Dermis microvascular lymphatic vessel endothelial cell (primary cell): ENCODE measurements around the gene CDC20B. TPM values are rescaled to one million over a fixed set of nuclear protein-coding genes. Genes with fewer than 3 reads are reported as not detected.
A peak's percentile ranks its signal among the peaks of the same experiment; 100 is the strongest.
"Not testable (repeated sequence)": the region's sequence is repeated elsewhere in the genome, so short reads cannot be mapped to it uniquely, and the experiment has no call there.

ENCODE experiments used
- DNase-seq, 2 donors: peaks; one replicate each; pipeline versions ENCODE4 v3.0.0 to v3.0.0-alpha.2; 2010; ENCODE audit warnings: low read depth in 2 of 2
- total RNA-seq: library from RNA; depleted of rRNA; stranded (reverse); fragments of >200 nt; gene quantifications from 2 replicates; pipeline ENCODE4 v1.2.1, GENCODE V29; 2014

CDC20B gene
- total RNA-seq, 1 donor from 2014 or later = not detected

DNA sequence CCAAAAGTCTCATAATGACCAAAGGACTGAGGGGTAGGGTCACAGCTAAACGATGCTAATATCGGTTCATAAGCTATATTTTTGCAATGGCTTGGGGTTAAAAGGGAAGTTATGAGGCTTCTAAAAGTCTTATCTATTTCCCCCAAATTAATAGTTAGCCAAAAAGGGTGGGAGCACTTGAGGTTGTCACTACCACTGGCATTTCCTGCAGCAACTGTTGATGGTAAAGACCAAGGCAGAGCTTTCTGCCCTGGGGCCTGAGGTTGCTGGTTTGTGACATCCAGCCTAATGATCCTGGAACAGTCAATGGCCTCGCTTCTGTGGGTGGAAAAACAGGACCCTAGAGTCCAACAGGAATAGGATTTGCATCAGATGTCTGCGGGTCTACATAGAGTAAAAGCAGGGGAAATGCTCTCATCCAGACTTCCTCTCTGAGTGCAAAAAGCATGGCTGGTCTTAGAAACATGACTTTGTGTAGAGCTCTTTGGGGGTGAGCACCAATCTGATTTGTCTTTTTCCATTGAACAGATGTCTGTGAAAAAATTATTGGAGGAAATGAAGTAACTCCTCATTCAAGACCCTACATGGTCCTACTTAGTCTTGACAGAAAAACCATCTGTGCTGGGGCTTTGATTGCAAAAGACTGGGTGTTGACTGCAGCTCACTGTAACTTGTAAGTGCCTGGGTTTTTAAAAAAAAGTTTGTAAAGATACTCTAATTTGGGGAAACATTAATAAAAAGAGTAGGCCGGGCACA, 67.9 kb downstream of the CDC20B start:
- DNase-seq = no peak

DNA sequence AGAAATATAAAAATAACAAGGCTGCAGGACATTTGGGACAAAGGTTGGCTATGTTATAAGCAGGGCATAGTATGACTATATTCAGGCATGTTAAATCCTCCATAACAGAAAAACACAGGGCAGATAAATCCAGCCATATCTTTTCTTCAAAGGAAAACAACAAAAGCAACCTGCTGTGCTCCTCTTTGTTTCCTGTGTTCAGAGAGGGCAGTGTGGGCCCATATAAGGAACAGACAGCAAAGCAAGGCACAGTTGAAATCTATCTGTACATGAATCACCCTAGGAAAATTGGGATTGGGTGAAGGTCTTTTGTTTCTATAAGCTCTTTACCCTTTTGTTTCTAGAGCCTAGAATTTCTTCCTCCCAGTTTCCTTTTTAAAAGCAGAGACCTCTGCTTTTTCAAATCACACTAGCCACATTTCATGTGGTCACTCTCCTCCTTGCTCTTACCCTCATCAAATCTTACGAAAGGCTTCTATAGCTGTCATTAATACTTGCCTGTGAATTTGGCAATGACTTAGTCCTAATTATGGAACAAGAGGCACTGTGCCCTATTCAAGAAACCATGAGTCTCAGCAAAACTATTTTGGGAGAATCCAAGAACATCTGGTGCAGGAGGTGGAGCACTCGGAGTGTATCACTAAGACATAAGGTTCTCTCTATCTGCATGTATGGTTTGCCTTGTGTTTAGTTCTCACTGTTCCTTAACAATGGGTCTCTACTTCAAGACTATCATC, 68.8 kb downstream of the CDC20B start:
- DNase-seq = peak in 1 of 2 donors; percentile 9

DNA sequence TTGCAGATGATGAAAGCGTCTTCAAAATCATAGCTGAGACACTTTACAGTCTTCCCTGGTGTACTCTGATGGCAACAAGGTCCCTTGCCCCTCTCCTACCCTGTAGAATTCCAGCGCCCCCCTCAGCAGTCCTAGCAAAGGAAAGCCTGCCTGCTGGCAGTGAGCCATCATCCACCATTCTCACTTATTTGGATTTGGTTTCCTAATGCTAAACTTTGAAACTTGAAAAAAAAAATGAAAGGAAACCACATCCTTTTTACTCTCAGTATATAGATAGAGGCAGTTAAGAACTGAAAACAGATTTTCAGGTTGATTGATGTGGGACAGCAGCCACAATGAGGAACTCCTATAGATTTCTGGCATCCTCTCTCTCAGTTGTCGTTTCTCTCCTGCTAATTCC, 70.6 kb downstream of the CDC20B start, which contains the start of gene GZMA:
Gene GZMA, plus strand, starts transcription at position 299 of the 400 bp plus-strand sequence. Its CDS starts 37 bp downstream, at position 336.
- DNase-seq = no peak

DNA sequence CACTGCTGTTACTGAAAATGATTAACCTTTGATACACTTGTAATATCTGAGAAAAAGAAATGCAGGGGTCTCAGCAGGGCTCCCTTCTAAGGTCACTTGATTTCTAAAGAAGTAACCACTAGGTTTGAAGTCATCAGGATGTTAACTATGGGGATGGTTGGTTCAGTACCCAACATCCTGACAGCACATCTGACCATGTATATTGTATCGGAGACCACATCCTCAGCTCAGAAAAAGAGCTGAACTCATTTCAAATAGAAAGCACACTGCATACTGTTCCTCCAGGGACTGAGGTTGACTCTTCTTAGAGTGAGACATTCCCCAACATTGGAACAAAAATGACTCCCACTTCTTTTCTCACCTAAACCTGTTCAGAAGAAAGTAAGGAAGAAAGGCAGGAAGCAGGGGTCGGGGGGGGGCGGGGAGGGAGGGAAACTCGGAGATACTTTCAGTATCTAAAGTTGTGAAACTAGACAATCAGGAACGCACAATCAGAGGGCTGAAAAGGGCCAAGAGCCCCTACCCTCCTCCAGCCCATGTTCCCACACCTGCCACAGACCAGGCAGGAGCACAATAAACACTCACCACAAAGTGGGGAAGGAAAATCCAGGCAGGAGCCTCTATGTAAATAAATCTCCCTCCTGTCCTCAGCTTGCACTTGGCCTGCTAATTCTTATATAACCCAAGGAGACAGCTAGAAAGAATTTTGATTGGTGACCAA, 71.3 kb downstream of the CDC20B start:
- no peak for DNase-seq

DNA sequence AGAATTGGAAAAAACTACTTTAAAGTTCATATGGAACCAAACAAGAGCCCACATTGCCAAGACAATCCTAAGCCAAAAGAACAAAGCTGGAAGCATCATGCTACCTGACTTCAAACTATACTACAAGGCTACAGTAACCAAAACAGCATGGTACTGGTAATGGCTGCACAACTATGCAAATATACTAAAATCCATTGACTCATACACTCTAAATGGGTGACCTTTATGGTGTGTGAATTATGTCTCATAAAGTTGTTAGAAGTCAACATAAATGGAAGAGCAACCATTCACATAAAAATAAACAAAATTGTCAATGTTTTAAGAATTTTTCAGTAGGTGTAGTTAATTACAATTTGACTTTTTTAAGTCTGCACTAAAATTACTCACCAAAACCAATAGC, 71.8 kb downstream of the CDC20B start:
- not testable (repeated sequence) for DNase-seq

DNA sequence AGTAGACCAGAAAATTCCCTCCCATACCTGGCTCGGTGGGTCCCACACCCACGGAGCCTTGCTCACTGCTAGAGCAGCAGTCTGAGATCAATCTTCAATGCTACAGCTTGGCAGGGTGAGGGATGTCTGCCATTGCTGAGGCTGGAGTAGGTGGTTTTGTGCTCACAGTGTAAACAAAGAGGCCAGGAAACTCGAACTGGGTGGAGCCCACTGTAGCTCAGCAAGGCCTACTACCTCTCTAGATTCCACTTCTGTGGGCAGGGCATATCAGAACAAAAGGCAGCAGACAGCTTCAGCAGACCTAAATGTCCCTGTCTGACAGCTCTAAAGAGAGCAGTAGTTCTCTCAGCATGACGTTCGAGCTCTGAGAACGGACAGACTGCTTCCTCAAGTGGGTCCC, 76.1 kb downstream of the CDC20B start:
- no peak for DNase-seq

DNA sequence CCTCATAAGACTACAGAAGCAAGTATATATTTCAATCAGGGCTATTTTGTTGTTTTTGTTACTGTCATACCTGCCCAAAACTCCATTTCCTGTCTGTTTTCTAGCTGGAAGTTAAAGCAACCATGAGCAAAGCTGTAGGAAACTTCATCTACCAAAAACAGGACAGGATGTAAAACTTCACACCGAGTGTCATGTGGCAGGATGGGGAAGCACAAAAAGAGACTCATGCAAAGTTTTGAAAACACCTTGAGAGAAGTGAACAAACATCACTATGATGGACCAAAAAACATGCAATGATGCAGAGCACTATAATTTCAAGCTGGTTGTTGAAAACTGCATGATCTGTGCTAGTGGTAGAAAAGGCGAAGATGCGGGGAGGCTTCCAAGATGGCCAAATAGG, 76.8 kb downstream of the CDC20B start:
- no peak for DNase-seq

DNA sequence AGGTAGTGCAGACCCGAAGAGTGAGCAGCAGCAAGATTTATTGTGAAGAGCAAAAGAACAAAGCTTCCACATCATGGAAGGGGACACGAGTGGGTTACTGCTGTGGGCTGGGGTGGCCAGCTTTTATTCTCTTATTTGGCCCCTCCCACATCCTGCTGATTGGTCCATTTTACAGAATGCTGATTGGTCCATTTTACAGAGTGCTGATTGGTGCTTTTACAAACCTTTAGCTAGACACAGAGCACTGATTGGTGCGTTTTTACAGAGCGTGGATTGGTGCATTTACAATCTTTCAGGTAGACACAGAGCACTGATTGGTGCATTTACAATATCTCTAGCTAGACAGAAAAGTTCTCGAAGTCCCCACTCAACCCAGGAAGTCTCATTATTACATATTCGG, 82.0 kb downstream of the CDC20B start:
- DNase-seq = not testable (repeated sequence)

DNA sequence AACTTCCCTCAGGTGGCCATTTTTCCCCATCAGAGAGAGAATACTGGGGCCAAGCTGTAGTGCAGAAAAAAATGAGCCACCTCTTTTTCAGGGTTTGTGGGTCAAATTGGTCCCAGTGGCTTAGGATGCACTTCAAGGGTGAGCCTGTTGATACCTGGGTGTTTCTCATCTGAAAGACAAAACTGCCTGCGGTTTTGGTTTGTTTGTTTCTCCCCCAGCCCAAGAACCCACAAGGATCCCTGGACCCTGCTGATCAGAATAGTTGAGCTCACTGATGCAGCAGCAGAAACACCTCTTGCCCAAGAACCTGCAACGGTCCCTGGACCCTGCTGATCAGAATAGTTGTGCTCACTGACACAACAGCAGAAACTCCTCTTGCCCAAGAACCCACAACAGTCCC, 83.7 kb downstream of the CDC20B start:
- DNase-seq = not testable (repeated sequence)

DNA sequence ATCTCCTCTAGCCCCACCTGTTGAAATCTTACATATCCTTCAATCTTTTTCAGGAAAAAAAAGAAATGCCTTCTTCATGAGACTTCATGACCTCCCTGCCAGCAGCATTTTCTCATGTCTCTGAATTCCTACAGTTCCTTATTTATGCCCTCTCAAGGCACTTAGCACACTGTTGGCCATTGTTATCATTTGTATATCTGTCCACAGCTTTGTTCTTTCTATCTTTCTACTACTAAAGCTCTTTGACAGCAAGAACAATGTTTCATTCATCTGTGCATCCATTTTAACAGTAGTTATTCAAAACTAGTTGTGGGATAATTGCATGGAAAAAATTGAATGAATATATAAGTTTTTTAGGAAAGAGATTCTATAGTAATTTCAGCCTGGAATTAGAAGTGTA, 91.4 kb downstream of the CDC20B start:
- DNase-seq = no peak

DNA sequence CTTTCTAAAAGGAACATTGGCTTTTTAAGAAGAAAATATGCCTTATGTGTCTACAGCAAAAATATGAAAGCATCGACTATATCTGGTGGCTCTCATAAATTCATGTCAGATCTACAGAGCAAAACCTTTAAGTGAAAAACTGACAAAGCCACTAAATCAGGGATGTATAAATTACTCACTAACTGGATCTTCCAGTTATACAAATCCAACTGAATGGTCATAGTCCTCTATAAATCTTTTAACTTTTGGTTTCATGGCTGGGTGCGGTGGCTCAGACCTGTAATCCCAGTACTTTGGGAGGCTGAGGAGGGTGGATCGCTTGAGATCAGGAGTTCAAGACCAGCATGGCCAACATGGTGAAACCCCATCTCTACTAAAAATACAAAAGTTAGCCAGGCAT, 99.8 kb downstream of the CDC20B start:
- DNase-seq = no peak

DNA sequence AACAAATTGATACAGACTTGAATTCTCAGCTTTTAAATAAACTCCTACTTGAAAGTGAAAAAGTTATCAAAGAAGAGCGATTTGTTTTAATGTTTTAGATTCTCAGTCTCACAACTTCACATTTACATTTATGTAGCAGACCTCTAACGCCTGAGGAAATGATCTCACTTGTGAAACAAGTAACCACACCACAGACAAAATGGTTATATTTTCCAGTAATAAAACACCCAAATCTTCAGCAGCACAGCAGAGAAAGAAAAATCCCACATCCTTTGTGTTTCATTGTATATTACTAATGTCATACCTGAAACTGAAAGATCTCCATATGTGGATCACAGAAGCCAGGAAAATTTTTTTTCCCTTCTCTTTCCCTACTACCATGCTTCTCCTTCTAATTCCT, 100.3 kb downstream of the CDC20B start:
- no peak for DNase-seq

DNA sequence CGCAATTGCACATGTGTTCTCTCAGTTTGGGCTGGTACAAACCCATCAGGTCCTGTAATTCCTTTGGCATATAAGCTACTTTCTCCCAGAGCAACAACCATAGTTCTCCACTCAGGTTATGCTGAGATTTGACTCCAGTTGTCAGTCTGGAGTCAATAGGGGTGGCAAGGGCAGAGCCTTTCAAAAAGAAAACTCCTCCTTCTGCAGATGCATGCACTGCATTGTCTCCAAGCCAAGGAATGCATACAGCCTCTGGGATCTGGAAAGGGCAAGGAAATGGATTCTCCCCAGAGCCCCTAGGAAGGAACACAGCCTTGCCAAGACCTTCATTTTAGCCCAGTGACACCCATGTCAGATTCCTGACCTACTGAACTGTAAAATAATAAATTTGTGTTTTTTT, 101.6 kb downstream of the CDC20B start:
- DNase-seq = no peak

DNA sequence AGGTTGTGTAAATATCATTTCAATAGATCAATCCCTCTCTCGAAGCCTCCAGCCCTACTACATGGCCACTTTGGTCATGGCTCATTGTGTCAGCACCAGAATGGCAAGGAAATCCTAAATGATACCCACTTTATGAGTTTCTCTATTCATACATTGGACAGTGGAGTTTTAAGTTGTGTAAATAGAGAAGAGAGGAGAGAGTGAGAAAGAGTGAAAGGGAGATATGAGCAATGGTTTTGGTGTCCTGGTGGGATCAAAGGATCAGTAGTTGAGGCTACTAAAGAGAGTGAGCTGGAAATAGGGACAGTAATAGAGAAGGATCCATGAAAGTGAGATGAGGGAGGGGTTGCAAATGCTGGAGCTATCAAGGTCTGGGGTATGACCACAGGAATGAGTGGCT, 102.0 kb downstream of the CDC20B start:
- no peak for DNase-seq

DNA sequence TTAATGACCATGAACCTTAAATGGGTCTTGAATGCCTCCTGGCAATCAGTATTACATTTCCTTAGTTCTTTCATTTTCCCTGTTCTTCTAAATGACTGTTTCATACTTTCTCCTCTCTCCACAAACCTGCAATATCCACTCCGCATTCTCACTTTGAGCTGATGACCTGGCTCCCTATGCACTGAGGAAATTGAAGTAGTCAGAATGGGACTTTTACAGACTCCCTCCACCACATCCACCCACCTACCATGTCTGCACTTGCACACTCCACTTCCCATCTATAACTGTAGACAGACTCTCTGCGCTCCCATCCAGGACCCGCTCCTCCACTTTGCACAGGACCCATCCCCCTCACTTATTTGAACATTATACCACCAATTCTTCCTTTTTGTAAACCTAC, 106.7 kb downstream of the CDC20B start:
- DNase-seq = no peak

DNA sequence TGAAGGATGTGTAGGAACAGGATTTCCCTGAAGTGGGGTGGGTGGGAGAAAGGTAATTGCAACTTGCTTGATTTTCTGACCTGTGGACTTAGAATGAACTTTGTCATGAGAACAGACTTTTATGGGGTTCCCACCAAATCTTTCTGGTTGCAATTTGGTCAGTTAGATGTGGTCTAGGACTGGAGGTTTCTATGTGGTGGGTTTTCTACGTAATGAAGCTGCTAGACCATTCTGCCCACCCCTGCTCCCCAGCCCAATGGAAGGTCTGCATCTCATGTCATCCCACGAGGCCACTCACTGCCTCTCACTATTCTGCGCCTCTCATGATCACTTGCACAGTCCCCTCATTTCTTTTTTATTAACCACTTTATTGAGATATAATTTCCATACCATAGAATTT, 108.5 kb downstream of the CDC20B start:
- no peak for DNase-seq

DNA sequence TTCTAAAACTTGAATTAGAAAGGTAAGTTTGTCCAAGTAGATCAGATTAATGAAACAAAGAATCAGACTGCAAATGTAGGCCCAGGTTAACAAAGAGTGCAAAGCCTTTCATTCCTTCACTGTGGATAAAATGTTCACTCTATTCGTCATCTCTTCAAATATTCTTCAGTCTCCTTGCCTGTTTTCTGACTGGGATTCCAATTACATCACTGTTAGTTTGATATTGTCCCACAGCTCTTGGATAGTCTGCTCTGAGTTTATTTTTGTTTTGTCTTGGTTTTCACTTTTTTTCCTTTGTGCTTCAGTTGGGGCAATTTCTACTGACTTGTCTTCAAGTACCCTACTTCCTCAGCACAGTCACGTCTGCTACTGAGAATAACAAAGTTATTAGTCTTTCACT, 109.1 kb downstream of the CDC20B start:
- DNase-seq = peak in 1 of 2 donors; percentile 8

DNA sequence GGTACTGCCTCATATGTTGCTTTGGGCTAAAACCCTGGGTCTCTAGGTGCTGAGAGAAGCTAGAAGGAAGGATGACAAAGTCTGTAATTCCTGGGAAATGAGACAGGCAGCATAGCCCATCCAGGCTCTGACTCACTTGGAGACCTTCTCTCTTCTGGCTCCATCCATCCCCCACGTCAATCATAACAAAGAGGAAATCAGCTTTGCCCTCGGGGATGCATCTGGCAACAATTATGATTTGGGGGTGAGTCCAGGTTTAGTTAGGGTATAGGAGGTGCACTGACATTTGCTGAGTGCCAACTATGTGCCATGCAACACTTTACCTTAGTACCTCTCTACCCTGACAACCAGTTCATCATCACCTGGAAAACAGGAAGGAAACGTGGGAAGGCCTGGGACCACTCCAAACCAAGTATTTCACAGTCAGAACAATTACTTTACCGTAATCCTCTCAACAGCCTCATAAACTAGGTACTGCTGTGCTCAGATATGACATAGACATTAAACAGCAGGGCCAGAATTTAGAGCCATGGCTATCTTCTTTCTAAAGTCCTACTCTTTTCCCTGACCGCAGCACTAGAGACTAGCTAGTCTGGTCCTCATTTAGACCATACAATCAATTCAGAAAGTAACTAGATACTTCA, 109.6 kb downstream of the CDC20B start:
- peak; percentile 76 to 81 for DNase-seq
